ENCODE data around the gene RDH5.

DNA sequence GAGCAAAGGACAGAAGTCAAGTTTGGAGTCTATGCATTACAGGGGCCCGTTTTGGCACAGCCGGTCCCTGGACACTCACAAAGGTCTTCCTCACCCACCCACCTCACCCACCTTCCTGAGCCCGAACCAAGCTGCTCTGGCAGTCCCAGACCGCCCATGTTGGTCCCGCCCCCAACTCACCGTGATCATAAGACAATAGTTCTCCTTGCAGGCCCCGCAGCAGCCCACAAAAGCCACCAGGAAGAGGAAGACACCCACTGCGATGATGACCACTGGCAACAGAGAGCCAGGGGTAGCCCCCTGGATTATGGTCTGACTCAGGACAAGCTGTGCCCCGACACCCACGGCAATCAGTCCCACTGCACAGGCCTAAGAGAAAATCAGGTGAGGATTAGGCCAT, 6.8 kb downstream of the RDH5 start:
- TF ChIP-seq CTCF (IDR thresholded peaks at IDR 0.05; ENCODE audit: poor library complexity, severe bottlenecking) (no peak), RAD21 (conservative IDR thresholded peaks at IDR 0.05) (no peak), EP300 (conservative IDR thresholded peaks at IDR 0.05; ENCODE audit: poor library complexity, severe bottlenecking) (no peak), POLR2AphosphoS5 (IDR thresholded peaks at IDR 0.05) (no peak), EZH2 (IDR thresholded peaks at IDR 0.05; ENCODE audit: borderline replicate concordance, insufficient read depth, low read length, poor library complexity, severe bottlenecking) (no peak)

Measured in neural cell (in vitro differentiated cells).